Endodermal cell (in vitro differentiated cells): ENCODE data around the gene TIMM50. TPM values are rescaled to one million over a fixed set of nuclear protein-coding genes. Genes with fewer than 3 reads are reported as not detected.

Experiments used
- DNase-seq: peaks from one replicate; pipeline ENCODE4 v3.0.0-alpha.2; 2017
- H3K27ac ChIP-seq: 2 replicates; pipeline ENCODE4 v1.5.1; 2013; ENCODE audit warnings: mild to moderate bottlenecking, low read depth, low read length, moderate library complexity
- H3K27me3 ChIP-seq: 2 replicates; pipeline ENCODE4 v1.6.1; 2013; ENCODE audit warnings: mild to moderate bottlenecking, low read length, moderate library complexity; ENCODE audit not compliant: insufficient read depth, control insufficient read depth, poor library complexity, severe bottlenecking
- H3K36me3 ChIP-seq: 2 replicates; pipeline ENCODE4 v1.7.0; 2013; ENCODE audit warnings: mild to moderate bottlenecking, low read length, moderate library complexity; ENCODE audit not compliant: control insufficient read depth, insufficient read depth
- H3K4me1 ChIP-seq: one replicate; pipeline ENCODE4 v1.7.0; 2013; ENCODE audit warnings: low read length; ENCODE audit not compliant: control insufficient read depth, insufficient read depth
- H3K4me3 ChIP-seq: 2 replicates; pipeline ENCODE4 v1.5.1; 2013; ENCODE audit warnings: mild to moderate bottlenecking, low read length, moderate library complexity
- H3K9ac ChIP-seq: 2 replicates; pipeline ENCODE4 v1.6.1; 2013; ENCODE audit warnings: mild to moderate bottlenecking, low read length, moderate library complexity; ENCODE audit not compliant: poor library complexity, severe bottlenecking; ENCODE audit errors: extremely low read depth
- H3K9me3 ChIP-seq: 2 replicates; pipeline ENCODE4 v1.6.1; 2013; ENCODE audit warnings: mild to moderate bottlenecking, low read length, moderate library complexity; ENCODE audit not compliant: control insufficient read depth
- H3K27ac Mint-ChIP-seq: 2 replicates; pipeline ENCODE4 v1.8.0; 2020; ENCODE audit warnings: mixed read lengths
- H3K27me3 Mint-ChIP-seq: 2 replicates; pipeline ENCODE4 v1.8.0; 2021; ENCODE audit warnings: mild to moderate bottlenecking, mixed read lengths; ENCODE audit not compliant: insufficient read depth
- H3K36me3 Mint-ChIP-seq: 2 replicates; pipeline ENCODE4 v1.8.0; 2020; ENCODE audit warnings: low read depth, mixed read lengths
- H3K4me1 Mint-ChIP-seq: 2 replicates; pipeline ENCODE4 v1.8.0; 2020; ENCODE audit warnings: mixed read lengths
- H3K4me3 Mint-ChIP-seq: 2 replicates; pipeline ENCODE4 v1.8.0; 2020; ENCODE audit warnings: mild to moderate bottlenecking, moderate library complexity, mixed read lengths
- H3K9me3 Mint-ChIP-seq: 2 replicates; pipeline ENCODE4 v1.8.0; 2020; ENCODE audit warnings: mild to moderate bottlenecking, mixed read lengths
- WGBS, 2 experiments: methylation state at CpG; one replicate each; pipeline versions ENCODE4 v1.1.5 to v1.1.7; 2013; ENCODE audit warnings: missing lambda C conversion rate in 2 of 2, mixed read lengths in 1 of 2; ENCODE audit not compliant: insufficient coverage in 1 of 2, insufficient read length in 1 of 2; 5-methylcytosine and 5-hydroxymethylcytosine counted together
- total RNA-seq, 2 donors: library from RNA; stranded (reverse); fragmentation: NEBNext Ultra II Directional in 1 of 2; extraction: Animal tissue kit (Norgen Biotek cat#: 25700) in 1 of 2; gene quantifications; 2 replicates in 1 of 2; 3 replicates in 1 of 2; pipeline ENCODE4 v1.2.1, GENCODE V29; 2021
- TF ChIP-seq, protein P1 (sequence below): fragments of 200-600 bp; sonication (generic); conservative IDR thresholded peaks from 2 replicates; pipeline ENCODE4 v1.5.0; 2021; ENCODE audit warnings: antibody characterized with exemption, mild to moderate bottlenecking

Gene TIMM50
- total RNA-seq, 2 donors from 2014 or later: 87.8 to 94.6 TPM

GRCh38 chr19:39463403-39463802, 17.2 kb upstream of the TIMM50 start:
- Mint-ChIP-seq H3K27me3 (no peaks in the 10 kb centered on the region), H3K27ac (no peak overlapping the region), H3K4me3 (no peak overlapping the region), H3K9me3 (no peaks in the 10 kb centered on the region), H3K4me1 (no peaks in the 10 kb centered on the region), H3K36me3 (peaks cover 73% of the 10 kb centered on the region)
- TF ChIP-seq, protein P1, sequence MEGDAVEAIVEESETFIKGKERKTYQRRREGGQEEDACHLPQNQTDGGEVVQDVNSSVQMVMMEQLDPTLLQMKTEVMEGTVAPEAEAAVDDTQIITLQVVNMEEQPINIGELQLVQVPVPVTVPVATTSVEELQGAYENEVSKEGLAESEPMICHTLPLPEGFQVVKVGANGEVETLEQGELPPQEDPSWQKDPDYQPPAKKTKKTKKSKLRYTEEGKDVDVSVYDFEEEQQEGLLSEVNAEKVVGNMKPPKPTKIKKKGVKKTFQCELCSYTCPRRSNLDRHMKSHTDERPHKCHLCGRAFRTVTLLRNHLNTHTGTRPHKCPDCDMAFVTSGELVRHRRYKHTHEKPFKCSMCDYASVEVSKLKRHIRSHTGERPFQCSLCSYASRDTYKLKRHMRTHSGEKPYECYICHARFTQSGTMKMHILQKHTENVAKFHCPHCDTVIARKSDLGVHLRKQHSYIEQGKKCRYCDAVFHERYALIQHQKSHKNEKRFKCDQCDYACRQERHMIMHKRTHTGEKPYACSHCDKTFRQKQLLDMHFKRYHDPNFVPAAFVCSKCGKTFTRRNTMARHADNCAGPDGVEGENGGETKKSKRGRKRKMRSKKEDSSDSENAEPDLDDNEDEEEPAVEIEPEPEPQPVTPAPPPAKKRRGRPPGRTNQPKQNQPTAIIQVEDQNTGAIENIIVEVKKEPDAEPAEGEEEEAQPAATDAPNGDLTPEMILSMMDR: no peak
- Histone ChIP-seq H3K27me3 (no peaks in the 10 kb centered on the region), H3K4me1 (no peaks in the 10 kb centered on the region), H3K9me3 (no peaks in the 10 kb centered on the region), H3K9ac (no peak overlapping the region), H3K36me3 (peaks cover 78% of the 10 kb centered on the region), H3K27ac (no peak overlapping the region), H3K4me3 (no peak overlapping the region)
- DNase-seq: no peak
- 98% methylated on average over 3 of the region's 3 CpGs; no CpG with 5 or more reads in 1 of the 2 experiments for WGBS, 2 experiments

DNA sequence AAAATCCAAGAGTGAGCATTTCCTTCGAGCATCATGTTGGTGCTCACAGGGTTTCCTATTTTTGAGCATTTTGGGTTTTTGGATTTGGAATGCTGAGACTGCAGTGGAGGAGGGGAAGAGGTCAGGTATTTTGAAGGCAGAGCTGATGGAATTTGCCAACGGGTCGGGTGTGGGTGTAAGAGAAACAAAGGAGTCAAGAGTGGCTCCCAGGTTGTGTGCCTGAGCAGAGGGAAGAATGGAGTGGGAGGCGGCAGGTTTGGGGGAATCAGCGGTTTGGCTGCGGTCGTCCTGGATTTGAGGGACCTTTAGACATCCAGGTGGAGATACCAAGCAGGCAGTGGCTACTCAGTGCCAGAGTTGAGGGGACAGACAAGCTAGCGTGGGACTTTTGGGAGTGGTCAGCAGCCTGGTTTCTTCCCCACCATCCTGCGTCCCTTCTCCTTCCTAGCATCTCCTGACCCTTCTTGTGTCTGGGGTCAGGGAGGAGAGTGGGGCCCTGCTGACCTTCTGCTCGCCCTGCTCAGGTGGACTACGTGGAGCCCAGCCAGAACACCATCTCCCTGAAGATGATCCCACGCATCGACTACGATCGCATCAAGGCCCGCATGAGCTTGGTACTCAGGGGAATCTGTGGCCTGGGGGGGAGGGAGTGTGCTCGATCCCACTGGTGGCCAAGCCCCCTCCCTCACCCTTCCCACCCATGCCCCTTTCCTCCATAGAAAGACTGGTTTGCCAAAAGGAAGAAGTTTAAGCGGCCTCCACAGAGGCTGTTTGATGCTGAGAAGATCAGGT, 14.5 kb upstream of the TIMM50 start:
- no peak overlapping the region for H3K4me3 ChIP-seq
- H3K4me3 Mint-ChIP-seq: no peak overlapping the region
- 89 to 95% methylated on average over 10 to 18 of the region's 18 CpGs for WGBS, 2 experiments
- no peak overlapping the region for H3K27ac ChIP-seq
- peaks cover 73% of the 10 kb centered on the region for H3K36me3 Mint-ChIP-seq
- peak overlapping the region; percentile 79 for H3K27ac Mint-ChIP-seq
- no peaks in the 10 kb centered on the region for H3K9me3 Mint-ChIP-seq
- H3K4me1 ChIP-seq: no peaks in the 10 kb centered on the region
- H3K36me3 ChIP-seq: peaks cover 80% of the 10 kb centered on the region
- no peaks in the 10 kb centered on the region for H3K9me3 ChIP-seq
- no peaks in the 10 kb centered on the region for H3K27me3 ChIP-seq
- TF ChIP-seq, protein P1: no peak
- DNase-seq: no peak
- H3K9ac ChIP-seq: no peak overlapping the region
- no peaks in the 10 kb centered on the region for H3K4me1 Mint-ChIP-seq
- H3K27me3 Mint-ChIP-seq: no peaks in the 10 kb centered on the region

DNA sequence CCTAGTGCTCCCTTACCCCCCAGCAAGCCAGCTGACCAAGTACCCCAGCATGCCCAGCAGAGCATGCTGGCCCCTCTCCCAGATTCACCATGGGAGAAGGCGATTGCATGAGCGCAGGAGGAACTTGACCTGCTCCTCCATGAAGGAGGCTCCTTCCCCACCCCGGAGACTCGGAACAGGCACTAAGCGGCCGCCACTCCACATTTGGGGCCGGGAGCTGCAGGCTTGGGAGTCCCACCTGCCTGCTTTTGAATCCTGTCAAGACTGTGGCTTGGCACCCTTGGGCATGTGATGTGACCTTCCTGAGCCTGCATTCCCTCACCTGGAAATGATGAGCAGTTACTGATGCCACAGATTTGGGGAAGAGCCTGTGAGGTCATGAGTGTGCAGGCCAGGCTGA, 12.7 kb upstream of the TIMM50 start:
- Mint-ChIP-seq H3K36me3 (peaks cover 76% of the 10 kb centered on the region), H3K4me3 (no peak overlapping the region), H3K27ac (peak overlapping the region; percentile 68), H3K4me1 (no peaks in the 10 kb centered on the region), H3K9me3 (no peaks in the 10 kb centered on the region), H3K27me3 (no peaks in the 10 kb centered on the region)
- Histone ChIP-seq H3K4me1 (no peaks in the 10 kb centered on the region), H3K36me3 (peaks cover 89% of the 10 kb centered on the region), H3K4me3 (no peak overlapping the region), H3K9ac (no peak overlapping the region), H3K27me3 (no peaks in the 10 kb centered on the region), H3K9me3 (no peaks in the 10 kb centered on the region), H3K27ac (no peak overlapping the region)
- TF ChIP-seq, protein P1: no peak
- 95 to 100% methylated on average over 4 to 7 of the region's 7 CpGs for WGBS, 2 experiments
- no peak for DNase-seq
